Measurements from ENCODE around the gene ZYG11B.
"Not testable (repeated sequence)": the region's sequence is repeated elsewhere in the genome, so short reads cannot be mapped to it uniquely, and the experiment has no call there.

GRCh38 chr1:52693351-52693750, 32.9 kb upstream of the ZYG11B start:
- not testable (repeated sequence) for TF ChIP-seq POLR2A, POLR2AphosphoS5 (IDR thresholded peaks at IDR 0.05; ENCODE audit: low read depth, low read length)
